GM21723 (cell line): Measurements from ENCODE around the gene MS4A2.
"Not testable (repeated sequence)": the region's sequence is repeated elsewhere in the genome, so short reads cannot be mapped to it uniquely, and the experiment has no call there.

ENCODE experiments used
- ATAC-seq: cut with Tn5 transposase; IDR thresholded peaks from one replicate; pipeline ENCODE4 v1.9.1; 2021; ENCODE audit warnings: mild to moderate bottlenecking, moderate library complexity; ENCODE audit not compliant: unreplicated experiment

The MS4A2 gene

DNA sequence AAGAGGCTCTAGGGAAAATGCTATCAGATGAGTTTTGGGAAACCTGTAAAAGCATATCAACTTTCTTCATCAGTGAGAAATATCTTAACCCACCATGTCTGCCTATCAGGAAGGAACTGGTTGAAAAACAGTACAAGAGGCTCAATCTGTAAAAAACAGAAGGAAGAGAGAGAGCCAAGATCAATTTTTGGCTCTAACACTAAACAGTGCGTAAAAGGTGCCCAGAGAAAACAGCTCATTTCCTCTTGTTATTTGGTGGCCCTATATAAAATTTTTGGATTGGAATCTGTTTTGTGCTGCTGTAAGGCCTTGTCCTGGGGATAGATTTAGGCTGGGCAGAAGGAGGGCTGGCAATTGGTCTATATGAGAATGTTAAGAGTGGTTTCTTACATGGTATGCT is 12.1 kb downstream of the MS4A2 start:
- no peak for ATAC-seq

DNA sequence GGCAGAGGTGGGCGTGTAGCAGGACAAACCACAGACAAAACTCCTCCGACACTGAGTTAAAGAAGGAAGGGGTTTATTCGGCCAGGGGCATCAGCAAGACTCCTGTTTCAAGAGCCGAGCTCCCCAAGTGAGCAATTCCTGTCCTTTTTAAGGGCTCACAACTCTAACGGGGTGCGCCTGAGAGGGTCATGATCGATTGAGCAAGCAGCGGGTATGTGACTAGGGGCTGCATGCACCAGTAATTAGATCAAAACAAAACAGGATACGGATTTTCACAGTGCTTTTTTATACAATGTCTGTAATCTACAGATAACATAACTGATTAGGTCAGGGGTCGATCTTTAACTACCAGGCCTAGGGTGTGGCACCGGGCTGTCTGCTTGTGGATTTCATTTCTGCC is 12.9 kb downstream of the MS4A2 start:
- not testable (repeated sequence) for ATAC-seq

DNA sequence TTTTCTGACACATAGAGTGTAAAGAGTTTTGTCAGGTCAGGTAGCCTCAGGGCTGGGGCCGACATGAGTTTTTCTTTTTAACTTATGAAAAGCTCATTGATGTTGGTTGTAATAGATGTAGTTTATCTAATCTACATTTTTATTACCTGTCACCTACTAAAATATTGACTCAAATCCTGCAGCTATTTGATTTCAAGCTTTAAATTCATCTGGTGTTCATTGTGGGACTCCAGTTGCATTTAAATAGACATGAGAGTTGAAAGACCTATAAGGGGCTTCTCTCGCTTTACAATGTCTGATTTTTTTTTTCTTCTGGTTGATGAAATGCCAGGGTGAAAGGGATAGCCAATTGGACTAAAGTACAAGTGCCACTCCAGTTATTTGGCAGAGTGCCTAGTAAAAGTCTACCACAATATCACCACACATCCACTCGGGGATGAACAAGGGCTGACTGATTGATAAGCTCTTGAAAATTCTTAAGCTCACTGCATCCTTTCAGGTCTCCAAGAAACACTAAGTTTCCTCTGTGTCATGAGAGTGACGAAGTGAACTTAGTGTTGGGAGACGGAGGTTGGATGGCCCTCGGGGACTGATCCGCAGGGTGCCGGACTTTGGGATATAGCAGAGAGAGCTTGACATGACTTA is 16.1 kb downstream of the MS4A2 start:
- not testable (repeated sequence) for ATAC-seq

DNA sequence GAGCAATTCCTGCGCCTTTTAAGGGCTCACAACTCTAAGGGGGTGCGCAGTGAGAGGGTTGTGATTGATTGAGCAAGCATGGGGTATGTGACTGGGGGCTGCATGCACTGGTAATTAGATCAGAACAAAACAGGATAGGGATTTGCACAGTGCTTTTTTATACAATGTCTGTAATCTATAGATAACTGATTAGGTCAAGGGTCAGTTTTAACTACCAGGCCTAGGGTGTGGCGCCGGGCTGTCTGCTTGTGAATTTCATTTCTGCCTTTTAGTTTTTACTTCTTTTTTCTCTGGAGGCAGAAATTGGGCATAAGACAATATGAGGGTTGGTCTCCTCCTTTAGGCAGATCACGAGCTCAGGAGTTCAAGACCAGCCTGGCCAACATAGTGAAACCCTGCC is 20.2 kb downstream of the MS4A2 start:
- ATAC-seq: not testable (repeated sequence)

DNA sequence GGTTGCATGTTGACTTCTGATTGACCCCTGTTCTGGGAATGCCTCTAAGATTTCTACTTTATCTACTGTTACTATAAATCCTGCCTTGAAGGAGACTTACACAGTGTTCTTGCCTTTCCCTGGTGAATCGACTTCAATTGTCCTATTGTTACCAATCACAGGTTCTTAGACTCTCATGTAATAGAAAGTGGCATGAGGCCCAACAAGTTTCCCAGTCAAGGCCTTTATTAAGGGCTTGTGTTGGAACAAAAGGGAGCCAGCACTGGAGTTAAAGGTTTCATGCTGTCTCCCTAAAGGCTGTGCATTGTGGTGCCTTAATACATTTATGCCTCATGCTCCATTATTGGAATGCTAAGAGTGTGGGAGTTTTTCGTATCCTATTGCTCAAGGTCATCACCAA is 23.3 kb downstream of the MS4A2 start:
- no peak for ATAC-seq

DNA sequence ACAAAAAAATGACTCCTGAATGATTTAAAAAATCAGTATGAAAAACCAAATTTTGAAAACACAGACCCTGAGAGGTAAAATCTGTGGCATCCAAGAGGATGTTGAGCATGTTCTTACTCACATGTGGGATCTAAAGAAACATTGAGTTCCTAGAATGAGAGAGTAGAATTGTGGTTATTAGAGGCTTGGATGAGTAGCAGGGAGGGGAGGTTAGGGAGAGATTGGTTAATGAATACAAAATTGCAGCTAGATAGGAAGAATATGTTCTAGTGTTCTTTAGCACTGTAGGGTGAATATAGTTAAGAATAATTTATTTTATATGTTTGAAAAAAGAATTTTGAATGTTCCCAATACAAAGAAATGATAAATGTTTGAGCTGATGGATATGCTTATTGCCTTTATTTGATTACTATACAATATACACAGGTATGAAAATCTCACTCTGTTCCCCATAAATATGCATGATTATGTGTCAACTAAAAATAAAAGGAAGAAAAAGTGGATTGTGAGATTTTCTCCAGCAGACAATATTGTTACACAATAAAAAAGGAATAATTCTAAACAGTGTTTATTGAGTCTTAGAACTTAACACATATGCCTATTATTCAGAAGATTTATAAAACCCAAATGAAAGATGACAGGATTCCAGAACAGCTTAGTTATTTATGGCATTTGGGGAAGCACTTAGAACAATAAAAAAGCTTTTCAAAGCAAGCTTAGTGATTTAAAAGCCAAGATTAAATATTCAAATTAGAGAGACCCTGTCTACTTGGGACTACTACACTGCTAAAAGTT is 28.7 kb downstream of the MS4A2 start:
- ATAC-seq: no peak

DNA sequence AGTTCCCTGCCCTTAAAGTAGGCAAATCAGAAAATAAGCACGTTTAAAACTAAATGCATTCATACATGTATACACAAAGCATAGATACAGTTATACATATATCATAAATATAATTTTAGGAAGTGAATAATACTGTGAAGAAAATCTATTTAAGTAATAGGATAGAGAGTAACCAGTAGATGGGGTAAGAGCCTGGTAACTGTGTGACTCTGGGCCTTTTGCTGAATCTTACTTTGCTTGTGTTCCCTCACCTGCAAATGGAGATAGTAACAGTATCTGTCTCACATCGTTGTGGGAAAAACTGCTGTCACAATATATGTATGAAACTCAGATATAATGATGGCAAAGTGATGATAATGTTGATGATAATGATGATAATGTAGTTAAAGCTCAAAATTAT is 29.9 kb downstream of the MS4A2 start:
- no peak for ATAC-seq

DNA sequence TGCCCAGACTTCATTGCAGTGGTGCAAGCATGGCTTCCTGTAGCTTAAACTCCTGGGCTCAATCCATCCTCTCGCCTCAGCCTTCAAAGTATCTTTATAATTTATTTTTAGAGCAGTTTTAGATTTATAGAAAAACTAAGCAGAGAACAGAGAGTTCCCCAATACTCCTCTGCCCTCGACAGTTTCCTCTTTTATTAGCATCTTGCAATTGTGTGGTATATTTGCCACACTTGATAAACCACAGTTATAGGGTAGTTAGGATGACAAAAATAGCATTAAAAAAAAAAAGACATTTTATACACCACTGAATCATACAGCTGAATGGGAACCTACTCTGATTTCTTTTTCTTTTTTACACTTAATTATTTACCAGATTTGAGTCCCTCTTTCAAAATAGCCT is 31.2 kb downstream of the MS4A2 start:
- no peak for ATAC-seq

DNA sequence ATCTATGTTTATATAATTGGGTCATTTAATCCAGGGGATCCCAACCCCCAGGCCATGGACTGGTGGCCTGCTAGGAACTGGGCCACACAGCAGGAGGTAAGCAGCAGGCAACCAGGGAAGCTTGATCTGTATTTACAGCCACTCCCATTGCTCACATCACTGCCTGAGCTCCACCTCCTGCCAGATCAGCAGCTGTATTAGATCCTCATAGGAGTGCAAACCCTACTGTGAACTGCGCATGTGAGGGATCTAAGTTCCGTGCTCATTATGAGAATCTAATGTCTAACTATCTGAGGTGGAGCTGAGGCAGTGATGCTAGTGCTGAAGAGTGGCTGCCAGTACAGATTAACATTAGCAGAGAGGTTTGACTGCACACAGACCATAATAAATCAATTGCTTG is 32.8 kb downstream of the MS4A2 start:
- ATAC-seq: no peak

DNA sequence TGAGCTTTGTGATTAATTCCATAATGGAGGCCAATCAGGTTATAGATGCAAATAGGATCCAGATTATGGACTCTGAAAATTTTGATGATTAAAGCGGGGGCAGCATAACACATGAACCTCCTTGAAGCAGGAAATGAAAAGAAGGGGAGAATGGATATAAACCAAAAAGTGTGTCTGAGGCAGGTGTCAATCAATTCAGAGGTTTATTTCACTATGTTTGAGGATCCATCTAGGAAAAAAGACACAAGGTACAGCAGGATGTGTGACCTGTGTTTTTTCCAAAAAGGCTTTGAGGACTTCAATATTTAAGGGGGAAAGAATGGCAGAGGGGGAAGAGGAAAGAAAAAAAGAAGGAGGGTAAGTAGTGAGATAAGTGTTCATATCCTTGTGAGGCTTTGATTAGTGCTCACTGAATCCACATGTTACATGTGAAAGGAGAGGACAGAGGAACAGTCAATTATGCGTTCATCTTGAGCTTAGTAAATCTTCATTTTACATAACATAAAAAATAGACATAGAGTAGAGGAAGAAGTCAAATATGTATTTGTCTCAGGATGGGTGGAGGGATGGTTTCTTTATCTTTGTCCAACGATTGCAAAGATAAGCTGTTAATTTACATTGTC is 34.1 kb downstream of the MS4A2 start:
- ATAC-seq: no peak

DNA sequence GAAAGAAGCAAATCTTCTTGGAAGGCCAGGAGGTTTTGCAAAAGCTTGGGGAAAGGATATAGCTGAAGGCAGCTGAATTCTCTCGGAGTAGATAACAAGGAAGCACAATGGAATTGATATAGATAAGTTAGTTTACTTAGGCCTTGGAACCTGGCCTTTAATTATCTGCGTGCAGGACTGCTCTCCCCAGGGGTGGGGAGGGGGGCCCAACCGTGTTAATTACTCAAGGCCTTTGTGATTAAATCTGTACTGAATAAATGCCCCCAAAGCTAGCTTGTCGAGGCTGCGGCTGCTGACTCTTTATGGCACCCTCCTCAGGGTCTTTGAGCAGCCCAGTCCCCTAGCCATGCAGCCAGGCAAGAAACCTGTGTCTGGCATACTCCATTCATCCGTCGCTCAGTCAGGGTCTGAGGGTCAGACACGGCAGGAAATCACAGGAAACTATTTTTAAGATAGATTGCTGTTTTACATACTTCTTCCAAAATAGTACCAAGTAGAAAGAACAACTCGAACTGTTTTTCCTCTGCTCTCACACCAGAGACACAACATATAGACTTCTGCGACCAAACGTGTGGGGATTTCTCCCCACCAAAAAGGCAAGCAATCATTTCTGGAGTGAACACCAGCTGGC is 36.5 kb downstream of the MS4A2 start:
- ATAC-seq: no peak

DNA sequence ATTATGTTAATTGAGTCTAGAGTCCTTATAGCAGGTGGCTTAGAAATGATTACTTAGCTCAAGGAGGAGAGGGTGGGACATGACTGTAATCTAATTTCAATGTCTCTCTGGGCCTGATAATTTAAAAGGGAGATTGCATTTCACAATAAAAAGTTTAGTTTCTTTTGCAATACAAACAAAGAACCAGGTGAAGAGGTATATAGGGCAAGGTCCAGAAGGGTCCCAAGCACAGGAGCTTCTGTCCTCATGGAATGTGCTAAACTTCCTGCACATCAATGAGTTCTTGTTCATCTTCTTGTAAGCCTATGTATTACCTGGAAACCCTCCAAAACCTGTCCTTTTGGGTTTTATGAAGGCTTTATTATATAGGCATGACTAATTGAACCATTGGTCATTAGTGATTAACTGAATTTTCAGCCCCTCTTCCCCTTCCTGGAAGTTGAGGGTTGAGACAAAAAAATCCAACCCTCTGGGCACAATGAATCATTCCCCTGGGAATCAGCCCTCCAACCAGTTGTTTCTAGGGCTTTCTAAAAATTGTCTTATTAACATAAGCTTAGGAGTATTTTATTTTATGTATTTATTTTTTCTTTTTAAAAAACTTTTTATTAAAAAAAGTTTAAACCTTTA is 37.6 kb downstream of the MS4A2 start:
- ATAC-seq: no peak

DNA sequence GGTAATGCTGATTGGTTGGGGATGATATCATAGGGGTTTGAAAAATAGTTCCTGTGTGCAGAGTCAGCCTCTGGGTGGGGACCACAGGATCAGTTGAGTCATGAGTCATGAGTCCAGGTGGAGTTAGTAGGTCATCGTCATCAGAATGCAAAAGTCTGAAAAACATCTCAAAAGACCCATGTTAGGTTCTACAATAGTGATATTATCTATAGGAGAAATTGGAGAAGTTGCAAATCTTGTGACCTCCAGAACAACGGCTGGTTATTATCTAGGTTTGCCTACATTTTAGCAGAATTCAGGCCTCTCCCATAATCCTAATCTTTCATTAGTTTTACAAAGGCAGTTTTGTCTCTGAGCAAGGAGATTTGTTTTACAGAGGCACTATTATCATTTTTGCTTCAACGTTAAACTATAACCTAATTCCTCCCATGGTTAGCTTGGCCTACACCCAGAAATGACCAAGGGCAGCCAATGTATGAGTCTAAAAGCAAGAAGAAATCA is 38.9 kb downstream of the MS4A2 start:
- no peak for ATAC-seq

DNA sequence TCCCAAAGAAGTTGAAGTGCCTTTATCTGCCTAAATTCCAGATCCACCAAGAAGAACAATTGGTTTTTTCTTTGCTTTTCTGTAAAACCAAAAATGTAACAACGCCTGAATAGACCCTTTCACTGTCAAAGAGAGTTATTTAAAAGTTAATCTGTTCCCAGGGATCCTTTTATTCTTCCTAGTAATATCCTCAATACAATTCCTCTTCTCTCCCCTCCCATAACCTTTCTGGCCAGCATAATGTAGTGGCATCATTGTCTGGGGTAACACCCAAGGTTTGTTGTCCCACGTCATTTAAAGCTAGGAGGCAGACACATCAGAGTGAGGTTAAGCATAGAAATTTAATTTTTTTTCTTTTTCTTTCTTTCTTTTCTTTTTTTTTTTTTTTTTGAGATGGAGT is 39.9 kb downstream of the MS4A2 start:
- no peak for ATAC-seq

DNA sequence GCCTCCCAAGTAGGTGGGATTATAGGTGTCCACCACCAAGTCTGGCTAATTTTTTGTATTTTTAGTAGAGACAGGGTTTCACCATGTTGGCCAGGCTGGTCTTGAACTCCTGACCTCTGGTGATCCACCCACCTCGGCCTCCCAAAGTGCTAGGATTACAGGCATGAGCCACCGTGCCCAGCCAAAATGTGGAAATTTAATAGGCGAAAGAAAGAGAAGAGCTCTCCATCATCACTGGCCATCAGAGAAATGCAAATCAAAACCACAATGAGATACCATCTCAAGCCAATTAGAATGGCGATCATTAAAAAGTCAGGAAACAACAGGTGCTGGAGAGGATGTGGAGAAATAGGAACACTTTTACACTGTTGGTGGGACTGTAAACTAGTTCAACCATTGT is 40.4 kb downstream of the MS4A2 start:
- ATAC-seq: not testable (repeated sequence)

DNA sequence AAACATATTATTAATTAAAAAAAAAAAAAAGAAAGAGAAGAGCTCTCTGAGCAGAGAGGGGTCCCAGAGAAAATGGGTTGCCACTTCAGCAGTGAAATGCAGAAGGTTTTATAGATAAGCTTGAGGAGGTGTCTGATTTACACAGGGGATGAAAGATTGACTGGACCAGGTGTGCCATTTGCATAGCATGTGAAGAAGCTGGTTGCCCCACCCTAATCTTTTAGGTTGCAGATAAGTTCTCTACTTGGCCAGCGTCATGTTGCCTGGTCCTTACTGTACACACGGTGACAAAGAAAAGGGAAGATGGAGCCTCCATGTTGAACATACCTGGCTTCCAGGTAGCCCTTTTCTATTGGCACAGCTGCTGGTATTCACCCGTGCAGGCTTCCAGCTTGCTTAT is 41.4 kb downstream of the MS4A2 start:
- no peak for ATAC-seq

DNA sequence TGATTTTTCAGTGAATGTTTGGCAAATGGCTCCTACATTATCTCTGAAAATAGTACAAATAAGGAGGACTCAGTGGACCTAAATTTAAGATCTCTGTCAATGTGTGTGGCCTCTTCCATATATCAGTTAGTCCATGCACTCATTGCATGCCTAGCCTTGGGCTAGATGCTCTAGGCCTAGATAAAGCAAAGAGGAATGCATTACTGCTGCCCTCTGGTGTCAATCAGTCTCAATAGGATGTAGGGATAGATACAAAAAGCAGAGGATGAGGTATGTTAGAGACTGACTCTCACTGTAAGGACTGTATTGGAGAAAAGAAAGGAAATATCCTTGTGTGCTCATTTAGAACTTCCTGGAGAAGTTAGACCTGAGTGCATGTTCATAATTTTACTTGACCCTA is 42.0 kb downstream of the MS4A2 start:
- ATAC-seq: no peak

DNA sequence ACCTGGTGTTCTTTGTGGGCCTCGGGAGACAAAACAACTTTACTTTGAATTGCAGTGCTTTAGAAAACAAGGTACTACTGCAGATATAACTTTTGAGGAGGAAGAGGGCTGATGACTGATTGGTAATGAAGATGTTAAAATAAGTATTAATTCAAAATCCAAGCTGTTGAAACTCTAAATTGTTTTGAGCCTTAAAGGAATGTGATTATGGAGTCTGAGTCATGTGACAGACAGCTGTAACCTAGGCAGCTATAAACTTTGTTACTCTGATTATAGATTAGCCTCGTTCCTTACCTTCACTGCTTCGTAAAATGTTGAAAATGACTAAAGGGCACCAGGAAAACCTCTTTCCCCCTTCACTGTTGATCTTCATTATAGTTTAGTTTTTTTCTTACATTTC is 43.4 kb downstream of the MS4A2 start:
- ATAC-seq: no peak

DNA sequence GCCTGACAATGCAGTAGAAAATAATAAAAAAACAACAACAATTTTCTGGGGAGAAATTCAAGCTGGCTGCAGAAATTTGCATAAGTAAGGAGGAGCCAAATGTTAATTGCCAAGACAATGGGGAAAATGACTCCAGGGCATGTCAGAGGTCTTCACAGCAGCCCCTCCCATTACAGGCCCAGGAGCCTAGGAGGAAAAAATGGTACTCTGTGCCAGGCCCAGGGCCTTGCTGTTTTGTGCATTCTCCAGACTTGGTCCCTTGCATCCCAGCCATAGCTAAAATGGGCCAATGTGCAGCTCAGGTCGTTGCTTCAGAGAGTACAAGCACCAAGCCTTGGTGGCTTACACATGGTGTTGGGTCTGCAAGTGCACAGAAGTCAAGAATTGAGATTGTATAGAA is 45.5 kb downstream of the MS4A2 start:
- ATAC-seq: no peak

DNA sequence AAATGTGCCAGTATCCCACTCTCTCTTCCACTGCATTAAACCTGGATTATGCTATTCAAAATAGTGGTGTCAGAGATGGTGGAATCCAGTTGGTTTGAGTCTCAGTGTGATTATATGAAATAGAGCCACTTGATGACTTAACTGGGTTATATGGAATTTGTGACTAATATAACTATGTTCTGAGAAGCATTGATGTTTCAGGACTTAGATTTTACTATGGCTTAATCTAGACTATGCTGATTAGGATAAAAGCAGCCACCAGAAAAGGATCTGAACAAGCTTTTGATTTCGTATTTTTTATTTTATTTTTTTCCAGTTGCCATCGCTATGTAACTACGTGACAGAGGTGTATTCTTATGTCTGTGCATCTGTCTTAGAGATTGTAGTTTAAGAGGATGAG is 55.3 kb downstream of the MS4A2 start:
- no peak for ATAC-seq

DNA sequence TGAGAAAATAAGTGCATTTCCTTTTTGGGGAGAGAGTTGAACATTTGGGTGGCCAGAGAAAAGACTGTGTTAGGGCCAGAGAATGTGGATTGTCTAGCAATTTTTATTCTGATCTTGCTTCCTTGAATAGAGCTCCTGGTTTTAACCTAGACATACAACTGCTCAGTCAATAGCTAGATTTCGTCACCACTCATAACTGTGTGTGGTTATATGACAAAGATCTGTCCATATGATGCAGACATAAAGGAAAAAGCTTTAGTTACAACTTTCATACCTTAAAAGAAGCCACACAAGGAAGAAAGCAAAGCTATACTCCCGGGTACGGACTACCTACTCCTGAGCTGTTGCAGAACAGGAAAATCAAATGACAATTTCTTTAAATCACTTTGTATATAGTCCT is 57.2 kb downstream of the MS4A2 start:
- ATAC-seq: no peak
